IMR-90 (cell line): ENCODE measurements around the gene SNRK. TPM values are rescaled to one million over a fixed set of nuclear protein-coding genes. Genes with fewer than 3 reads are reported as not detected.

Experiments
- ATAC-seq: fragments of 200-7000 bp; cut with Tn5 transposase; 2 replicates; pipeline ENCODE4 v1.9.1; 2020; ENCODE audit warnings: low read depth, mild to moderate bottlenecking, moderate library complexity
- BruUV-seq: library from RNA; stranded (reverse); fragments of 400-500 nt; replicated peaks from 2 replicates; lab custom pipeline; 2021; lab: Mats Ljungman, UMichigan
- CTCF ChIA-PET: fragments of 300-600 bp; formaldehyde crosslinking; extraction: SDS; loops from one replicate; lab custom pipeline; 2021; ENCODE audit warnings: antibody characterized with exemption; lab: Yijun Ruan, JAX
- POLR2A ChIA-PET: fragments of 300-600 bp; sonication (Branson Sonifier 250); formaldehyde crosslinking; loops from one replicate; lab custom pipeline; 2022; ENCODE audit warnings: antibody characterized with exemption; ENCODE audit not compliant: unreplicated experiment; lab: Charles Lee
- DNase-seq: peaks from one replicate; pipeline ENCODE4 v3.0.0; 2013
- H2AFZ ChIP-seq: replicated peaks from 2 replicates; pipeline ENCODE3; 2013; ENCODE audit warnings: low read length, mild to moderate bottlenecking; ENCODE audit not compliant: poor library complexity
- H2AK5ac ChIP-seq: 2 replicates; pipeline ENCODE4 v1.6.1; 2013; ENCODE audit warnings: low read depth, low read length, inconsistent platforms
- H2AK9ac ChIP-seq: replicated peaks from 2 replicates; pipeline ENCODE3; 2013; ENCODE audit warnings: mild to moderate bottlenecking, low read depth, low read length, moderate library complexity; ENCODE audit not compliant: poor library complexity
- H2BK120ac ChIP-seq: 2 replicates; pipeline ENCODE4 v1.6.1; 2013; ENCODE audit warnings: low read depth, low read length, inconsistent platforms
- H2BK15ac ChIP-seq: 3 replicates; pipeline ENCODE4 v1.6.1; 2013; ENCODE audit warnings: low read depth, low read length, inconsistent platforms
- H2BK20ac ChIP-seq: 2 replicates; pipeline ENCODE4 v1.6.1; 2013; ENCODE audit warnings: low read depth, mild to moderate bottlenecking, inconsistent platforms, low read length, moderate library complexity
- H2BK5ac ChIP-seq: 2 replicates; pipeline ENCODE4 v1.6.1; 2013; ENCODE audit warnings: mild to moderate bottlenecking, low read depth, low read length, inconsistent platforms; ENCODE audit not compliant: poor library complexity, severe bottlenecking
- H3K14ac ChIP-seq: replicated peaks from 2 replicates; pipeline ENCODE4 v1.6.1; 2013; ENCODE audit warnings: low read depth, low read length, inconsistent platforms
- H3K18ac ChIP-seq: 2 replicates; pipeline ENCODE4 v1.6.1; 2013; ENCODE audit warnings: low read depth, low read length, control low read depth
- H3K23ac ChIP-seq: 2 replicates; pipeline ENCODE4 v1.6.1; 2013; ENCODE audit warnings: low read depth, low read length, inconsistent platforms
- H3K27ac ChIP-seq: 2 replicates; pipeline ENCODE4 v1.5.1; 2013; ENCODE audit warnings: mild to moderate bottlenecking, control low read depth, low read length; ENCODE audit not compliant: insufficient read depth
- H3K27me3 ChIP-seq: 2 replicates; pipeline ENCODE4 v1.6.1; 2013; ENCODE audit warnings: low read length; ENCODE audit not compliant: control insufficient read depth, insufficient read depth
- H3K36me3 ChIP-seq: 2 replicates; pipeline ENCODE4 v1.6.1; 2013; ENCODE audit warnings: low read length, mixed read lengths; ENCODE audit not compliant: control insufficient read depth, insufficient read depth
- H3K4ac ChIP-seq: 2 replicates; pipeline ENCODE4 v1.6.1; 2013; ENCODE audit warnings: low read depth, low read length, inconsistent platforms
- H3K4me1 ChIP-seq: 2 replicates; pipeline ENCODE4 v1.6.1; 2013; ENCODE audit warnings: low read length, mixed read lengths; ENCODE audit not compliant: control insufficient read depth, insufficient read depth
- H3K4me2 ChIP-seq: 2 replicates; pipeline ENCODE4 v1.6.1; 2013; ENCODE audit warnings: low read depth, mild to moderate bottlenecking, control low read depth, low read length, moderate library complexity
- H3K4me3 ChIP-seq: 2 replicates; pipeline ENCODE4 v1.5.1; 2013; ENCODE audit warnings: low read depth, mild to moderate bottlenecking, control low read depth, low read length, moderate library complexity; ENCODE audit not compliant: insufficient read depth
- H3K56ac ChIP-seq: 2 replicates; pipeline ENCODE4 v1.6.1; 2013; ENCODE audit warnings: low read length, inconsistent platforms; ENCODE audit not compliant: insufficient read depth; ENCODE audit errors: extremely low read depth
- H3K79me1 ChIP-seq, 2 experiments: 2 replicates each; pipeline ENCODE4 v1.6.1; 2013; ENCODE audit warnings: low read length in 2 of 2, inconsistent platforms in 1 of 2, low read depth in 1 of 2
- H3K9ac ChIP-seq: 2 replicates; pipeline ENCODE4 v1.6.1; 2013; ENCODE audit warnings: low read depth, low read length, control low read depth
- H3K9me1 ChIP-seq: 2 replicates; pipeline ENCODE4 v1.6.1; 2013; ENCODE audit warnings: low read length, inconsistent platforms; ENCODE audit not compliant: insufficient read depth
- H3K9me3 ChIP-seq: 2 replicates; pipeline ENCODE4 v1.6.1; 2013; ENCODE audit warnings: low read length; ENCODE audit not compliant: control insufficient read depth, insufficient read depth
- H4K20me1 ChIP-seq: 2 replicates; pipeline ENCODE4 v1.6.1; 2013; ENCODE audit warnings: low read length, inconsistent platforms; ENCODE audit not compliant: insufficient read depth
- H4K5ac ChIP-seq: 2 replicates; pipeline ENCODE4 v1.6.1; 2013; ENCODE audit warnings: mild to moderate bottlenecking, low read depth, low read length, control low read depth
- H4K8ac ChIP-seq, 2 experiments: 2 replicates each; pipeline ENCODE4 v1.6.1; 2013; ENCODE audit warnings: low read depth in 2 of 2, low read length in 2 of 2, control low read depth in 1 of 2, inconsistent platforms in 1 of 2
- H4K91ac ChIP-seq: 2 replicates; pipeline ENCODE4 v1.6.1; 2013; ENCODE audit warnings: low read depth, low read length, inconsistent platforms; ENCODE audit not compliant: insufficient read depth
- BHLHE40 ChIP-seq: fragments of 150-350 bp; IDR thresholded peaks from 2 replicates; pipeline ENCODE4 v1.6.1; 2016; ENCODE audit warnings: mild to moderate bottlenecking, low read depth, low read length
- CEBPB ChIP-seq: IDR thresholded peaks from 2 replicates; pipeline ENCODE4 v1.6.1; 2012; ENCODE audit warnings: low read depth, low read length, improper control_type of control experiment
- CHD1 ChIP-seq: IDR thresholded peaks from 2 replicates; pipeline ENCODE4 v1.6.1; 2012; ENCODE audit warnings: low read depth, low read length, improper control_type of control experiment
- FOS ChIP-seq: fragments of 150-350 bp; IDR thresholded peaks from 2 replicates; pipeline ENCODE4 v1.6.1; 2016; ENCODE audit warnings: low read depth, low read length
- NFE2L2 ChIP-seq: fragments of 150-350 bp; IDR thresholded peaks from 2 replicates; pipeline ENCODE4 v1.6.1; 2016; ENCODE audit warnings: low read depth, mild to moderate bottlenecking, low read length
- POLR2A ChIP-seq: IDR thresholded peaks from 2 replicates; pipeline ENCODE4 v1.6.1; 2012; ENCODE audit warnings: mild to moderate bottlenecking, low read depth, low read length
- RAD21 ChIP-seq: IDR thresholded peaks from 2 replicates; pipeline ENCODE4 v1.6.1; 2012; ENCODE audit warnings: low read length, improper control_type of control experiment
- RFX5 ChIP-seq: IDR thresholded peaks from 2 replicates; pipeline ENCODE4 v1.8.0; 2012; ENCODE audit warnings: low read depth, mild to moderate bottlenecking, low read length, moderate library complexity
- WGBS, 2 experiments: methylation state at CpG; one replicate each; pipeline versions ENCODE4 v1.1.5 to v1.1.7; 2013; ENCODE audit warnings: missing lambda C conversion rate in 2 of 2; ENCODE audit not compliant: insufficient read length in 1 of 2; ENCODE audit errors: extremely low coverage in 2 of 2; 5-methylcytosine and 5-hydroxymethylcytosine counted together
- dilution Hi-C: fragments of 300-500 bp; cut with HindIII; formaldehyde crosslinking; loops from one replicate; pipeline ENCODE4 v1.14.3; 2018; ENCODE audit warnings: low sequenced_read_pairs; ENCODE audit not compliant: unreplicated experiment
- in situ Hi-C: fragments of 300-500 bp; cut with MboI; formaldehyde crosslinking; loops from 3 replicates; pipeline ENCODE4 v1.14.3; 2019; ENCODE audit warnings: low sequenced_read_pairs, inconsistent platforms, mixed read lengths
- intact Hi-C: fragments of 100-400 bp; cut with micrococcal nuclease; formaldehyde crosslinking; loops from 2 replicates; pipeline ENCODE4 v1.10.0; 2022
- polyA plus RNA-seq, 3 experiments: library from polyadenylated mRNA; depleted of rRNA; stranded (reverse); fragments of >200 nt; gene quantifications; 2 replicates each; pipeline ENCODE4 v1.2.3, GENCODE V29; 2012; ENCODE audit warnings: low replicate concordance in 1 of 3
- total RNA-seq: library from RNA; depleted of rRNA; stranded (reverse); fragments of >200 nt; gene quantifications from 2 replicates; pipeline ENCODE4 v1.2.3, GENCODE V29; 2012
- TF ChIP-seq, protein P1 (sequence below): conservative IDR thresholded peaks from 2 replicates; pipeline ENCODE4 v1.5.1; 2012; ENCODE audit warnings: mild to moderate bottlenecking, low read depth, low read length, improper control_type of control experiment
- TF ChIP-seq, protein P2 (sequence below): fragments of 150-350 bp; IDR thresholded peaks from 2 replicates; pipeline ENCODE4 v1.6.1; 2016; ENCODE audit warnings: low read depth, mild to moderate bottlenecking, low read length, moderate library complexity, borderline replicate concordance

SNRK gene
- total and polyA plus RNA-seq, 2 of the 4 experiments (the other 2 are of a cell fraction) = 4.7 to 23.1 TPM

DNA sequence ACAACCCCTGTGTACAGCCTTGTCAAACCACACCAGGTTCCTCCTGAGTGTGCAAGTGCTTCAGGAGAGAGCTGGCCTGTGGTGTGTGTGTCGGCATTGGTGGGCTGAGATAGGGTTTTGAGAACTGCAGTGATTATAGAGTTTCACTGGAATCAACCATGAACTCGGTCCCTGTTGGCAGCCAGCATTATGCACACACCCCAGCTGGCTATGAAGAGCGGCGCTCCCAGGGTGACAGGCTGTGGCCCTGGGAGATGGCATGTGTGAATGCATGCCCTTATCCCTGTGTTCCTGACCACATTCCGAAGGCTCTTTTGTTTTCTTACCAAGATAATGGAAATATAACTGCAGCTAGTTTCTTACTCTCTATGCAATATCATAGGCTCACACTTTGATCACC lies 101.8 kb downstream of the SNRK start:
- POLR2A ChIA-PET = no interaction called here
- Histone ChIP-seq H4K20me1 (no peaks in the 10 kb centered on the region), H3K4me3 (no peak overlapping the region), H3K9ac (no peak overlapping the region), H3K9me1 (peaks cover 16% of the 10 kb centered on the region), H4K5ac (no peak overlapping the region), H3K79me1 (peaks cover 6 to 14% of the 10 kb centered on the region in 2 experiments), H2AFZ (no peak overlapping the region), H2BK20ac (no peak overlapping the region), H3K27ac (no peak overlapping the region), H2AK9ac (no peak overlapping the region), H3K18ac (no peak overlapping the region), H3K23ac (no peak overlapping the region), H2BK5ac (no peak overlapping the region), H2BK120ac (no peak overlapping the region), H3K36me3 (no peaks in the 10 kb centered on the region), H2BK15ac (no peak overlapping the region), H3K4me1 (peaks cover 8% of the 10 kb centered on the region), H4K8ac (no peak overlapping the region), H4K91ac (no peak overlapping the region; the same call in 1 of the 2 replicates), H3K9me3 (no peaks in the 10 kb centered on the region), H2AK5ac (no peak overlapping the region), H3K14ac (no peak overlapping the region), H3K4me2 (no peak overlapping the region), H3K4ac (no peak overlapping the region), H3K56ac (no peak overlapping the region), H3K27me3 (no peaks in the 10 kb centered on the region)
- intact Hi-C loops = no loop called here
- CTCF ChIA-PET = no interaction called here
- no TSS peak for BruUV-seq
- dilution Hi-C loops = no loop called here
- WGBS, 2 experiments = no CpG with 5 or more reads among the region's 5 CpGs
- ATAC-seq (no peak), DNase-seq (no peak)
- TF ChIP-seq NFE2L2 (no peak), CHD1 (no peak), CEBPB (no peak), POLR2A (no peak), RAD21 (no peak), RFX5 (no peak), FOS (no peak), BHLHE40 (no peak)
- TF ChIP-seq, protein P1, sequence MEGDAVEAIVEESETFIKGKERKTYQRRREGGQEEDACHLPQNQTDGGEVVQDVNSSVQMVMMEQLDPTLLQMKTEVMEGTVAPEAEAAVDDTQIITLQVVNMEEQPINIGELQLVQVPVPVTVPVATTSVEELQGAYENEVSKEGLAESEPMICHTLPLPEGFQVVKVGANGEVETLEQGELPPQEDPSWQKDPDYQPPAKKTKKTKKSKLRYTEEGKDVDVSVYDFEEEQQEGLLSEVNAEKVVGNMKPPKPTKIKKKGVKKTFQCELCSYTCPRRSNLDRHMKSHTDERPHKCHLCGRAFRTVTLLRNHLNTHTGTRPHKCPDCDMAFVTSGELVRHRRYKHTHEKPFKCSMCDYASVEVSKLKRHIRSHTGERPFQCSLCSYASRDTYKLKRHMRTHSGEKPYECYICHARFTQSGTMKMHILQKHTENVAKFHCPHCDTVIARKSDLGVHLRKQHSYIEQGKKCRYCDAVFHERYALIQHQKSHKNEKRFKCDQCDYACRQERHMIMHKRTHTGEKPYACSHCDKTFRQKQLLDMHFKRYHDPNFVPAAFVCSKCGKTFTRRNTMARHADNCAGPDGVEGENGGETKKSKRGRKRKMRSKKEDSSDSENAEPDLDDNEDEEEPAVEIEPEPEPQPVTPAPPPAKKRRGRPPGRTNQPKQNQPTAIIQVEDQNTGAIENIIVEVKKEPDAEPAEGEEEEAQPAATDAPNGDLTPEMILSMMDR = no peak
- TF ChIP-seq, protein P2, sequence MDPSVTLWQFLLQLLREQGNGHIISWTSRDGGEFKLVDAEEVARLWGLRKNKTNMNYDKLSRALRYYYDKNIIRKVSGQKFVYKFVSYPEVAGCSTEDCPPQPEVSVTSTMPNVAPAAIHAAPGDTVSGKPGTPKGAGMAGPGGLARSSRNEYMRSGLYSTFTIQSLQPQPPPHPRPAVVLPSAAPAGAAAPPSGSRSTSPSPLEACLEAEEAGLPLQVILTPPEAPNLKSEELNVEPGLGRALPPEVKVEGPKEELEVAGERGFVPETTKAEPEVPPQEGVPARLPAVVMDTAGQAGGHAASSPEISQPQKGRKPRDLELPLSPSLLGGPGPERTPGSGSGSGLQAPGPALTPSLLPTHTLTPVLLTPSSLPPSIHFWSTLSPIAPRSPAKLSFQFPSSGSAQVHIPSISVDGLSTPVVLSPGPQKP = no peak
- in situ Hi-C loops = no loop called here
